GM23338 (cell line): Measurements from ENCODE around the gene SNAP47. TPM values are rescaled to one million over a fixed set of nuclear protein-coding genes. Genes with fewer than 3 reads are reported as not detected.

Experiments
- ATAC-seq: fragments of 200-7000 bp; cut with Tn5 transposase; 3 replicates; pipeline ENCODE4 v1.9.1; 2020
- DNase-seq: peaks from one replicate; pipeline ENCODE4 v3.0.0-alpha.2; 2015; ENCODE audit warnings: low spot score
- H2AFZ ChIP-seq: fragments of 200-600 bp; sonication (generic); 2 replicates; pipeline ENCODE4 v1.8.0; 2016; ENCODE audit warnings: antibody characterized with exemption, mild to moderate bottlenecking, moderate library complexity
- H3F3A ChIP-seq: fragments of 200-600 bp; sonication (generic); replicated peaks from 2 replicates; pipeline ENCODE4 v1.8.0; 2017; ENCODE audit warnings: antibody characterized with exemption, mixed run types, low read depth
- H3K27ac ChIP-seq: fragments of 200-600 bp; sonication (generic); 2 replicates; pipeline ENCODE4 v1.6.1; 2016; ENCODE audit warnings: low read depth
- H3K27me3 ChIP-seq: fragments of 200-600 bp; sonication (generic); 2 replicates; pipeline ENCODE4 v1.8.0; 2016; ENCODE audit warnings: mild to moderate bottlenecking, mixed run types, moderate library complexity; ENCODE audit not compliant: insufficient read depth
- H3K36me3 ChIP-seq: fragments of 200-600 bp; sonication (generic); 2 replicates; pipeline ENCODE4 v1.8.0; 2016; ENCODE audit warnings: mild to moderate bottlenecking; ENCODE audit not compliant: insufficient read depth
- H3K4me1 ChIP-seq: fragments of 200-600 bp; sonication (generic); 2 replicates; pipeline ENCODE4 v1.8.0; 2016; ENCODE audit warnings: mild to moderate bottlenecking, moderate library complexity; ENCODE audit not compliant: insufficient read depth
- H3K4me2 ChIP-seq: fragments of 200-600 bp; sonication (generic); 2 replicates; pipeline ENCODE4 v1.7.1; 2017; ENCODE audit warnings: mixed run types
- H3K4me3 ChIP-seq: fragments of 200-600 bp; sonication (generic); 2 replicates; pipeline ENCODE4 v1.6.1; 2016; ENCODE audit warnings: mixed run types
- H3K79me2 ChIP-seq: fragments of 200-600 bp; sonication (generic); replicated peaks from 2 replicates; pipeline ENCODE4 v1.8.0; 2017; ENCODE audit warnings: mild to moderate bottlenecking; ENCODE audit not compliant: insufficient read depth
- H3K9me2 ChIP-seq: fragments of 200-600 bp; sonication (generic); 2 replicates; pipeline ENCODE4 v1.8.0; 2017; ENCODE audit not compliant: insufficient read depth
- H4K20me1 ChIP-seq: fragments of 200-600 bp; sonication (generic); replicated peaks from 2 replicates; pipeline ENCODE4 v1.8.0; 2017; ENCODE audit warnings: mild to moderate bottlenecking; ENCODE audit not compliant: insufficient read depth
- H3K27ac Mint-ChIP-seq: 2 replicates; pipeline ENCODE4 v1.8.0; 2020; ENCODE audit warnings: inconsistent platforms, mild to moderate bottlenecking, moderate library complexity, mixed read lengths
- H3K27me3 Mint-ChIP-seq: 3 replicates; pipeline ENCODE4 v1.8.0; 2022; ENCODE audit warnings: low read depth, mild to moderate bottlenecking, moderate library complexity, mixed read lengths, inconsistent platforms; ENCODE audit not compliant: insufficient read depth, poor library complexity
- H3K36me3 Mint-ChIP-seq: 3 replicates; pipeline ENCODE4 v1.8.0; 2021; ENCODE audit warnings: low read depth, mild to moderate bottlenecking, inconsistent platforms, moderate library complexity, mixed read lengths
- H3K4me1 Mint-ChIP-seq: 3 replicates; pipeline ENCODE4 v1.8.0; 2020; ENCODE audit warnings: mild to moderate bottlenecking, inconsistent platforms, mixed read lengths
- H3K4me3 Mint-ChIP-seq: 3 replicates; pipeline ENCODE4 v1.8.0; 2021; ENCODE audit warnings: moderate library complexity, mild to moderate bottlenecking, inconsistent platforms, mixed read lengths
- H3K9me3 Mint-ChIP-seq: 3 replicates; pipeline ENCODE4 v1.8.0; 2020; ENCODE audit warnings: moderate library complexity, mild to moderate bottlenecking, inconsistent platforms, mixed read lengths
- REST ChIP-seq: IDR thresholded peaks from one replicate; pipeline ENCODE4 v1.6.1; 2018; ENCODE audit warnings: antibody characterized with exemption; ENCODE audit not compliant: unreplicated experiment
- STAT1 ChIP-seq: IDR thresholded peaks from one replicate; pipeline ENCODE4 v1.6.1; 2016; ENCODE audit warnings: antibody characterized with exemption; ENCODE audit not compliant: unreplicated experiment
- ZNF462 ChIP-seq: fragments of 250-450 bp; sonication (Bioruptor Pico); IDR thresholded peaks from 2 replicates; pipeline ENCODE4 v1.5.0; 2020; ENCODE audit warnings: mild to moderate bottlenecking, moderate library complexity
- polyA plus RNA-seq: library from polyadenylated mRNA; unstranded; fragments of >200 nt; fragmentation: Nextera tagmentation; extraction: Ambion mirVana; gene quantifications from 2 replicates; pipeline ENCODE4 v1.2.1, GENCODE V29; 2016
- total RNA-seq: library from RNA; depleted of rRNA; stranded (reverse); fragments of >200 nt; shearing (Covaris generic); gene quantifications from 2 replicates; pipeline ENCODE4 v1.2.3, GENCODE V29; 2014

The SNAP47 gene
- total and polyA plus RNA-seq, 2 experiments from 2014 or later, result 19.5 to 51.8 TPM

GRCh38 chr1:227775841-227776240, 40.6 kb downstream of the SNAP47 start:
- H3K36me3 Mint-ChIP-seq, result no peaks in the 10 kb centered on the region
- DNase-seq (no peak), ATAC-seq (no peak)
- no peak overlapping the region for H3K4me3 Mint-ChIP-seq
- H3K4me2 ChIP-seq, result no peak overlapping the region
- no peaks in the 10 kb centered on the region for H3K27me3 ChIP-seq
- no peaks in the 10 kb centered on the region for H3K4me1 ChIP-seq
- no peaks in the 10 kb centered on the region for H3K9me2 ChIP-seq
- H3K36me3 ChIP-seq, result no peaks in the 10 kb centered on the region
- H3K27me3 Mint-ChIP-seq, result peaks cover 4% of the 10 kb centered on the region
- peaks cover 6% of the 10 kb centered on the region; the same call in 1 of the 2 replicates for H4K20me1 ChIP-seq
- H3K27ac ChIP-seq, result no peak overlapping the region
- no peaks in the 10 kb centered on the region for H3F3A ChIP-seq
- TF ChIP-seq STAT1 (no peak), ZNF462 (CRISPR knock-in tag) (no peak), REST (no peak)
- H3K9me3 Mint-ChIP-seq, result no peaks in the 10 kb centered on the region
- H3K79me2 ChIP-seq, result no peaks in the 10 kb centered on the region
- no peak overlapping the region for H3K4me3 ChIP-seq
- no peak overlapping the region for H3K27ac Mint-ChIP-seq
- no peak overlapping the region for H2AFZ ChIP-seq
- H3K4me1 Mint-ChIP-seq, result no peaks in the 10 kb centered on the region
